ENCODE data around the gene NCOA7. TPM values are rescaled to one million over a fixed set of nuclear protein-coding genes. Genes with fewer than 3 reads are reported as not detected.

The NCOA7 gene
- total RNA-seq, 4 donors from 2014 or later = 16.7 to 28.3 (median 21.2) TPM

DNA sequence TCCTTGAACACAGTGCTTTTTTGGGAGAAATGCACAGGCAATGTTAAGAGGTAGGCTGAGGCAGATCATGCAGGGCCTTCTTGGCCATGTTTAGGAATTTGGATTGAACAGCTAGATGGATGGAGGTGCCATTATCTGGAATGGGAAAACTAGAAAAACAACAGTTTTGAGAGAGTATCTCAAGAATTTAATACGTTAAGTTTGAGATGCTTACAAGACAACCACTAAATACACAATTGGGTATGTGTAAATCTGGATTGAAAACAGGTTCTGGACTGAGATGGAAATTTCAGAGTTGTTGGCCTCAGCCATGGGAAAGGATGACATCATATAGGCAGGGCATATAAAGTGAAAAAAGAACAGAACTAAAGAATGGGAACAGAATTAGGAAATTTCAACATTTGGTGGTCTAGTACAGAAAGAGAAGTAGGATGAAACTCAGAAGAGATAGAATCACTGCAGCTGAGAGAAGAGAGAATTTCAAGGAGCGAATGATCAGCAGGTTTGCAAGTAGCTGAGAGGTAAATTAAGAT, 37.1 kb downstream of the NCOA7 start:
- intact Hi-C loops (cut with DNase I; ENCODE audit: low total_unique reads) (no loop called here), in situ Hi-C loops (cut with MboI; ENCODE audit: low pct_ligation_motif_present in 1 of 4, low pct_unique_long_range_greater_than_20kb in 1 of 4, low sequenced_read_pairs in 3 of 4) (no loop called here)
- peak overlapping the region in 1 of 4 donors; percentile 25 for H3K27ac ChIP-seq
- no peaks in the 10 kb centered on the region for H3K36me3 ChIP-seq
- H3K27me3 ChIP-seq = no peaks in the 10 kb centered on the region
- H3K4me1 ChIP-seq = peaks cover 0 to 16% (median 3%) of the 10 kb centered on the region in 4 donors
- no peak overlapping the region for H3K4me3 ChIP-seq
- TF ChIP-seq EP300 (IDR thresholded peaks at IDR 0.05; ENCODE audit: low read depth) (no peak), POLR2A (IDR thresholded peaks at IDR 0.05) (no peak), POLR2AphosphoS5 (IDR thresholded peaks at IDR 0.05) (no peak)
- TF ChIP-seq, protein P1, sequence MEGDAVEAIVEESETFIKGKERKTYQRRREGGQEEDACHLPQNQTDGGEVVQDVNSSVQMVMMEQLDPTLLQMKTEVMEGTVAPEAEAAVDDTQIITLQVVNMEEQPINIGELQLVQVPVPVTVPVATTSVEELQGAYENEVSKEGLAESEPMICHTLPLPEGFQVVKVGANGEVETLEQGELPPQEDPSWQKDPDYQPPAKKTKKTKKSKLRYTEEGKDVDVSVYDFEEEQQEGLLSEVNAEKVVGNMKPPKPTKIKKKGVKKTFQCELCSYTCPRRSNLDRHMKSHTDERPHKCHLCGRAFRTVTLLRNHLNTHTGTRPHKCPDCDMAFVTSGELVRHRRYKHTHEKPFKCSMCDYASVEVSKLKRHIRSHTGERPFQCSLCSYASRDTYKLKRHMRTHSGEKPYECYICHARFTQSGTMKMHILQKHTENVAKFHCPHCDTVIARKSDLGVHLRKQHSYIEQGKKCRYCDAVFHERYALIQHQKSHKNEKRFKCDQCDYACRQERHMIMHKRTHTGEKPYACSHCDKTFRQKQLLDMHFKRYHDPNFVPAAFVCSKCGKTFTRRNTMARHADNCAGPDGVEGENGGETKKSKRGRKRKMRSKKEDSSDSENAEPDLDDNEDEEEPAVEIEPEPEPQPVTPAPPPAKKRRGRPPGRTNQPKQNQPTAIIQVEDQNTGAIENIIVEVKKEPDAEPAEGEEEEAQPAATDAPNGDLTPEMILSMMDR (IDR thresholded peaks at IDR 0.05) = no peak
- WGBS, 2 donors (ENCODE audit: low coverage in 1 of 2) = 67 to 72% methylated on average over 2 of the region's 2 CpGs
- no peaks in the 10 kb centered on the region for H3K9me3 ChIP-seq
- DNase-seq = no peak

DNA sequence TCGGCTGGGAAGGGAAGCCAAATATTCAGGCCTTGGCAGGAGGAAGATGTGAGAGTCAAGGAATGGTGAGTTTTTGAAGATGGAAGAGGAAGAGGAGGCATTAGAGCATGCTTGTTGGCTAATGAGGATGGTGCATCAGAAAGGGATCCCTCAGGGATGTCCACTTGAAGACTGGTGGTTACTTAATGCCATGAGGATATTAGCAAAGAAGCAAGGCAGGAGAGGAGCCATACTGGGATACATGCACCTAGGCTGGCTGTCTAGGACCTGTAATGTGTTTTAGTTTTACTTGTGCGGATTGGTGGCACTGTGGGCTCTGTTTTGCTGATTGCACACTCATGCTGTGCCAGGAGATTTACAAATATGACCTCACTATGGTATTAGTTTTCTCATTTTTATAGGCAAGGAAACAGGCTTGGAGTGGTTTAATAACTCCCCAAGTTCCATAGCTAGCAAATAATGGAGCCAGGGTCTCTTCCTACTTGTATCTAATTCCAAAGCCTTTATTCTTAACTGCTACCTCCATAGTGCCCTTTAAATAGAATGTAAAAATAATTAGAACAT, 37.8 kb downstream of the NCOA7 start:
- Histone ChIP-seq H3K4me1 (peaks cover 0 to 21% (median 6%) of the 10 kb centered on the region in 4 donors), H3K4me3 (no peak overlapping the region), H3K27me3 (no peaks in the 10 kb centered on the region), H3K36me3 (no peaks in the 10 kb centered on the region), H3K9me3 (no peaks in the 10 kb centered on the region), H3K27ac (peak overlapping the region in 1 of 4 donors; percentile 25)
- TF ChIP-seq EP300 (IDR thresholded peaks at IDR 0.05; ENCODE audit: low read depth) = no peak
- intact Hi-C loops (cut with DNase I; ENCODE audit: low total_unique reads) = no loop called here
- WGBS, 2 donors (ENCODE audit: low coverage in 1 of 2) = 86 to 88% methylated on average over 1 to 2 of the region's 2 CpGs
- in situ Hi-C loops (cut with MboI; ENCODE audit: low pct_ligation_motif_present in 1 of 4, low pct_unique_long_range_greater_than_20kb in 1 of 4, low sequenced_read_pairs in 3 of 4) = no loop called here
- DNase-seq = no peak

DNA sequence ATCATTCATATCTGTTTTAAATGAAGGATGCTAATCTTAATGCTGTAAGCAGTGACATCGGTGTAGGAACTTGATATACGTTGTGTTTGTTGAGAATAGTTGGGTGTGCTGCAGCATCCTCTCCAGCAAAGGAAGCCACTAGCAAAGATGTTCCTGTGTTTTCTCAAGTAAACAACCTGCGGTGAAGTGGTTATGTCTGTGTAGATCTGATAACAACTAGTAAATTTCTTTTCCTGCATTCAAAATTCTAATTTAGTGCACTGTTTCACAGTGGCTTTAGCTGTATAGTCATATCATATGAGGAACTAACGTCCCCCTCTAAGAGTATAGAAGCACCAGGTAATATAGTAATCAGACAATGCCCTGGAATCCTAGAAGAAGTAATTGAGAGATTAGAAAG, 38.7 kb downstream of the NCOA7 start:
- TF ChIP-seq POLR2A (IDR thresholded peaks at IDR 0.05) (no peak), POLR2AphosphoS5 (IDR thresholded peaks at IDR 0.05) (no peak), EP300 (IDR thresholded peaks at IDR 0.05; ENCODE audit: low read depth) (no peak)
- TF ChIP-seq, protein P1 (IDR thresholded peaks at IDR 0.05) = no peak
- no peak overlapping the region for H3K27ac ChIP-seq
- intact Hi-C loops (cut with DNase I; ENCODE audit: low total_unique reads) = no loop called here
- H3K9me3 ChIP-seq = no peaks in the 10 kb centered on the region
- H3K27me3 ChIP-seq = no peaks in the 10 kb centered on the region
- whole genome bisulfite sequencing, 2 donors (ENCODE audit: low coverage in 1 of 2) = 67 to 75% methylated on average over 4 of the region's 4 CpGs
- DNase-seq = no peak
- H3K36me3 ChIP-seq = no peaks in the 10 kb centered on the region
- H3K4me3 ChIP-seq = no peak overlapping the region
- peaks cover 0 to 23% (median 7%) of the 10 kb centered on the region in 4 donors for H3K4me1 ChIP-seq
- in situ Hi-C loops (cut with MboI; ENCODE audit: low pct_ligation_motif_present in 1 of 4, low pct_unique_long_range_greater_than_20kb in 1 of 4, low sequenced_read_pairs in 3 of 4) = no loop called here

DNA sequence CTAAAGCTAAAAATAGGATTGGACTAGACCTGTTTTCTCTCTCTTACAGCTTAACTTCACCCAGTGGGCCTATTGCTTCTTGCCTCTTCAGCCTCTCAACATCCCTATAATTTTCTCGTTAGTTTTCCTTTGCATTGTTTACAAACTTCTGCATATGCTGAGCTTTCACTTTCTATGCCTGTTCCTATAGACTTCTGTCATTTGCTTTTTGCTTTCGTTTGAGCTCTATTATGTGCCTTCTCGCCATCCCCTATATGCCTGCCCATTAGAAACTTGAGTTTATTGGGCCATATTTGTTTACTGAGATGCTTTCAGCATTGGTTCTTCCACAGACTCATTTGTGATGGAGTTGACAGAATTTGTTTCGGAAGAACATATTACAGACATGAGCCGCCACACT, 40.9 kb downstream of the NCOA7 start:
- H3K27me3 ChIP-seq = no peaks in the 10 kb centered on the region
- no peak overlapping the region for H3K4me3 ChIP-seq
- in situ Hi-C loops (cut with MboI; ENCODE audit: low pct_ligation_motif_present in 1 of 4, low pct_unique_long_range_greater_than_20kb in 1 of 4, low sequenced_read_pairs in 3 of 4) (no loop called here), intact Hi-C loops (cut with DNase I; ENCODE audit: low total_unique reads) (no loop called here)
- H3K9me3 ChIP-seq = no peaks in the 10 kb centered on the region
- WGBS, 2 donors (ENCODE audit: low coverage in 1 of 2) = 80 to 92% methylated on average over 4 to 5 of the region's 5 CpGs
- H3K27ac ChIP-seq = peak overlapping the region in 1 of 4 donors; percentile 36
- TF ChIP-seq POLR2AphosphoS5 (IDR thresholded peaks at IDR 0.05) = no peak
- TF ChIP-seq POLR2A (IDR thresholded peaks at IDR 0.05) = no peak
- TF ChIP-seq, protein P1 (IDR thresholded peaks at IDR 0.05) = no peak
- TF ChIP-seq EP300 (IDR thresholded peaks at IDR 0.05; ENCODE audit: low read depth) = no peak
- peaks cover 0 to 29% (median 7%) of the 10 kb centered on the region in 4 donors for H3K4me1 ChIP-seq
- DNase-seq = no peak
- H3K36me3 ChIP-seq = no peaks in the 10 kb centered on the region
